Activated naive CD8-positive, alpha-beta T cell treated with anti-CD3 and anti-CD28 coated beads, Interleukin-2, amount 50 U/mL, for 24 hours (primary cell): Measurements from ENCODE around the gene FGD1.

ENCODE experiments used
- ATAC-seq: fragments of 150-1000 bp; cut with Tn5 transposase; one replicate; pipeline ENCODE4 v1.10.0; 2021
- DNase-seq: peaks from one replicate; pipeline ENCODE4 v3.0.0; 2021
- H3K27ac Mint-ChIP-seq: one replicate; pipeline ENCODE4 v1.8.0; 2021; ENCODE audit warnings: mild to moderate bottlenecking, mixed read lengths
- H3K27me3 Mint-ChIP-seq: one replicate; pipeline ENCODE4 v1.8.0; 2021; ENCODE audit warnings: mixed read lengths
- H3K36me3 Mint-ChIP-seq: one replicate; pipeline ENCODE4 v1.8.0; 2021; ENCODE audit warnings: low read depth, mixed read lengths
- H3K4me1 Mint-ChIP-seq: one replicate; pipeline ENCODE4 v1.8.0; 2021; ENCODE audit warnings: mixed read lengths
- H3K4me3 Mint-ChIP-seq: one replicate; pipeline ENCODE4 v1.8.0; 2021; ENCODE audit warnings: mild to moderate bottlenecking, moderate library complexity, mixed read lengths
- H3K9me3 Mint-ChIP-seq: one replicate; pipeline ENCODE4 v1.8.0; 2021; ENCODE audit warnings: mixed read lengths

Gene FGD1

DNA sequence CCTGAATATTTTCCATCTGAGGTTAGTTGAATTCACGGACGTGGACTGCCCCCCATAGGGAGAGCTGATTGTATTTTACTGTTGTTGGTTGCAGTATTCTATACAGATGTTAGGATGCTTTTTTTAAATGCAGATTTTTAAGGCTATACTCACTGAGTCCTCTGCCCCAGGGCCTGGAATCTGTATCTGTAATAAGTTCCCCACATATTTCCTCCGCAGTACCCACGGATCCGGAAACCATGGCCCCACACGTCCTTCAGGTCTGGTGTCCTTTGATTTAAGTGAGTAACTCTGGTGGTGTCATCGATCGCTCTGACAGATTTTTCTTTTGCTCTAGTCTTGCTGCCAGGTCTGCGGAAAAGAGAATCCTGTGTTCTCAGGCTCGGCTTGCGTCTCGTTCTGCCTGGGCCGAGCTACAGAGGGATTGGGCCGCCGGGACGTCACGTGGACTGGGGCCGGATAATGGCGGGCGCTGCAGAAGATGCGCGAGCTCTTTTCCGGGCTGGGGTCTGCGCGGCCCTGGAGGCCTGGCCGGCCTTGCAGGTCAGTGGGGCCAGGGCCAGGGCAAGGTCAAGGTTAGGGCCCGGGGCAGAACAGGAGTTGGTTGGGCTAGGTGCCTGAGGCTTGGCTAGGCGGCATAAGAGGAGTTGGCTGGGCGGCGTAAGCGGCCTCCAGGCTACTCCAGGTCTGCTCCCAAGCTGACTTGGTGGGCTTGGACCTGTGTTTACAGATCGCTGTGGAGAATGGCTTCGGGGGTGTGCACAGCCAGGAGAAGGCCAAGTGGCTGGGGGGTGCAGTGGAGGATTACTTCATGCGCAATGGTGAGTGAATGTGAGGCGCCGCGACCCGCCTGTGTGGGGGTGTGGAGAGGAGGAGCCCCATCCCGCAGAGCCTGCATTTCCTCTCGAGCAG lies 55.8 kb downstream of the FGD1 start, which contains the start of gene TSR2:
TSR2 (plus strand) TSS at position 445 of the 912 bp plus-strand sequence; CDS start at position 463, 18 bp downstream.
- H3K27me3 Mint-ChIP-seq: no peaks in the 10 kb centered on the region
- H3K4me3 Mint-ChIP-seq: peak within 1 kb of the TSS; percentile 90
- H3K9me3 Mint-ChIP-seq: no peaks in the 10 kb centered on the region
- H3K4me1 Mint-ChIP-seq: peaks cover 23% of the 10 kb centered on the region
- peak within 1 kb of the TSS; percentile 80 for H3K27ac Mint-ChIP-seq
- ATAC-seq (peak; percentile 94), DNase-seq (peak; percentile 72)
- H3K36me3 Mint-ChIP-seq: peaks cover 17% of the 10 kb centered on the region

DNA sequence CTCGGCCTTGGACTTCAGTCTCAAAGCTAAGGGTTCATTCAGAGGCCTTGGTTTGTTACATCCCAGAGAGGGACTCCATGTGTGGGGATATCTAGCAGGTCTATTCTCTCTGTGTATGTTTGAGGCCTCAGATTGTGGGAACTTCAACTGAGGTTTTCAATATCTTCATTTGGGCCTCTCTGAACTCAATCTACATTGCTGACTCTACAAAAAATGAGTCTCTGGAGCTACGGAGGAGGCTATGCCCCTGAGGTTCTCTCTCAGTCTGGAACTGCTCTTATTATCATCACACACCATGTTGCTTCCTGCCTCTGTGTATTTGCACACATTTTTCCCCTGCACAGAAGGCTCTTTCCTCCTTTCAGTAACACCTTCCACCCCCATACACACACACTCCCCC lies 60.9 kb downstream of the FGD1 start:
- ATAC-seq (no peak), DNase-seq (no peak)
- no peaks in the 10 kb centered on the region for H3K9me3 Mint-ChIP-seq
- H3K27ac Mint-ChIP-seq: no peak overlapping the region
- peaks cover 4% of the 10 kb centered on the region for H3K4me1 Mint-ChIP-seq
- no peak overlapping the region for H3K4me3 Mint-ChIP-seq
- no peaks in the 10 kb centered on the region for H3K27me3 Mint-ChIP-seq
- no peaks in the 10 kb centered on the region for H3K36me3 Mint-ChIP-seq

- no peaks in the 10 kb centered on the region for H3K9me3 Mint-ChIP-seq
- no peak overlapping the region for H3K4me3 Mint-ChIP-seq
- no peaks in the 10 kb centered on the region for H3K36me3 Mint-ChIP-seq
- peaks cover 2% of the 10 kb centered on the region for H3K27me3 Mint-ChIP-seq
- H3K27ac Mint-ChIP-seq: no peak overlapping the region
- ATAC-seq: no peak
- DNase-seq: no peak
- H3K4me1 Mint-ChIP-seq: no peaks in the 10 kb centered on the region
Observed at GRCh38 chrX:54430519-54430918, 65.5 kb downstream of the FGD1 start.

- Mint-ChIP-seq H3K4me3 (no peak overlapping the region), H3K4me1 (no peaks in the 10 kb centered on the region), H3K9me3 (no peaks in the 10 kb centered on the region), H3K27ac (no peak overlapping the region), H3K27me3 (peaks cover 2% of the 10 kb centered on the region), H3K36me3 (no peaks in the 10 kb centered on the region)
- ATAC-seq (no peak), DNase-seq (no peak)
Observed at GRCh38 chrX:54427837-54428424, 68.1 kb downstream of the FGD1 start.

DNA sequence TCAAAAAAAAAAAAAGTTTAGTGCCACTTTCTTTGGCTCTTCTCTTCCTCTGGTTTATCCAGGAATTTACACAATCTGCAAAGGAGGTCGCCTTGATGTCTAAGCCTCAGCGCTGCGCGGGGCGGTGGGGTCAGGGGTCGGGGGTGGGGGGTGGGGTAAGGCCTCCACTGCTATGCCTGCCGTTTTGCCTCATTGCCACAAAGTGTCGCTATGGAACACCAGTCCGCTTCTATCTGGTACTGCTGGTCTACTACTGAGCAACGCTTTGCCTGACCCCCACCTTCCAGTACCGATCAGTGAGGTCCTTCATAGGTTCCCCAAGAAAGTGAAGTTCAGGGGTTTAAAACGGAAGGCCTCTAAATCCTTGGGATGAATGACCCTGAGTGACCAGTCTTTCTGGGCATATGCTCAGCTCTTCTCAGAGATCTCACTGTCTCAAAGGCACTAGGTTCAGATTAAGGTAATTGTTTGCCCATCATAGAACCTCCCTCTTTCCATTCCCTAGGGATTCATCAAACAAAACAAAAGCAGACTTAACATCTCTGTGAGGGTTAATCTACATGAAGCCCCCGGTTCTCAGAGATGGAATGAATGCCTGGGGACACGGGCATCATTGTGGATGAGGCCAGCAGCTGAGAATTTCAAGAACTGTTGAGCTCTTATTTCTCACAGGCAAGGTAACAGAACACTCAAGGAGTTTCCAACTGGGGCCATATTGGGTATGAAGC lies 72.7 kb downstream of the FGD1 start:
- H3K4me1 Mint-ChIP-seq: no peaks in the 10 kb centered on the region
- DNase-seq (no peak), ATAC-seq (no peak)
- H3K36me3 Mint-ChIP-seq: no peaks in the 10 kb centered on the region
- H3K9me3 Mint-ChIP-seq: no peaks in the 10 kb centered on the region
- no peak overlapping the region for H3K27ac Mint-ChIP-seq
- peaks cover 12% of the 10 kb centered on the region for H3K27me3 Mint-ChIP-seq
- H3K4me3 Mint-ChIP-seq: no peak overlapping the region

- DNase-seq (no peak), ATAC-seq (no peak)
- Mint-ChIP-seq H3K27ac (no peak overlapping the region), H3K36me3 (no peaks in the 10 kb centered on the region), H3K4me1 (no peaks in the 10 kb centered on the region), H3K9me3 (no peaks in the 10 kb centered on the region), H3K4me3 (no peak overlapping the region), H3K27me3 (peaks cover 13% of the 10 kb centered on the region)
Observed at GRCh38 chrX:54422168-54422567, 73.9 kb downstream of the FGD1 start.

- H3K27ac Mint-ChIP-seq: no peak overlapping the region
- H3K4me1 Mint-ChIP-seq: peaks cover 9% of the 10 kb centered on the region
- H3K36me3 Mint-ChIP-seq: no peaks in the 10 kb centered on the region
- H3K4me3 Mint-ChIP-seq: no peak overlapping the region
- no peak for ATAC-seq
- H3K27me3 Mint-ChIP-seq: peaks cover 24% of the 10 kb centered on the region
- no peaks in the 10 kb centered on the region for H3K9me3 Mint-ChIP-seq
- DNase-seq: no peak
Observed at GRCh38 chrX:54419559-54420302, 76.3 kb downstream of the FGD1 start.

- Mint-ChIP-seq H3K4me3 (no peak overlapping the region), H3K36me3 (no peaks in the 10 kb centered on the region), H3K9me3 (no peaks in the 10 kb centered on the region), H3K27me3 (peaks cover 26% of the 10 kb centered on the region), H3K27ac (no peak overlapping the region), H3K4me1 (peaks cover 12% of the 10 kb centered on the region)
- DNase-seq (no peak), ATAC-seq (no peak)
Observed at GRCh38 chrX:54416965-54417364, 79.1 kb downstream of the FGD1 start.

DNA sequence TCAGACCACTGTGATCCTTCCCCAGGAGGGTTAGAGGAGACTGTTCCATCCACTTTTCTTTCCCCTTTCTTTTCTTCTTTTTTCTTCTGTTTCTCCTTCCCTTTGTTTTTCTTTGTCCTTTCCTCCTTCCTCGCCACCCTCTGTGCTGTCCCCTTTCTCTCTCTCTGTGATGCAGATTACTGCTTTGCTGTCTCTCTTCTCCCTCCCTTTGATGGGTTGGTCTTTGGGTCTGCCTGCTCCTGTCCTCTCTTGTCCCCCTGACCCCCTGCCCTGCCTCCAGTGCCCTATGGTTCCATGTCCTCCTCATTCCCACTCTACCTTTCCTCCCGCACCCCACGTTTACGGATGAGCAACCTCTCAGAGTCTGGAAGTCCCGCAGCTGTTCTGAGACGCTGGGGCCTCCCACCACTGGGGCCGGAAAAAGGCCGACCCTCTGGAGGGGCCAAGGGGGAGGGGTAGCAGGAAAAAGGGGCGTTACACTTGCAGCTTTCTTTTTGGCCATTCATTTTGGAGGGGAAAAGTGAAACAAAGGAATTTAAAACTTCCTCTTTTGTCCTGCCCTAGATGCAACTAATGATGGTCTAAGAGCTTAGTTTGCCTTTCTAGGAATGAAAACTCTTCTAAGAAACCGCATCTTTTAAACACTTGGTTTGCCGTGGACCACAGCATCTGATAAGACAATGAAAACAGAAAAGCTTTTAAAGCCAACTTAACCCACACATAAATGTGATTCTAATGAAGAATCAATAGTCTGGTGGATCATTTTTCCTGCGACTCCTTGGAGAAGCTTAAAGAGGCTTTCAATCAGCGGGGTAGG lies 80.3 kb downstream of the FGD1 start:
- Mint-ChIP-seq H3K36me3 (no peaks in the 10 kb centered on the region), H3K27ac (no peak overlapping the region), H3K4me3 (no peak overlapping the region), H3K9me3 (no peaks in the 10 kb centered on the region), H3K4me1 (peaks cover 15% of the 10 kb centered on the region), H3K27me3 (peaks cover 26% of the 10 kb centered on the region)
- ATAC-seq (no peak), DNase-seq (no peak)

DNA sequence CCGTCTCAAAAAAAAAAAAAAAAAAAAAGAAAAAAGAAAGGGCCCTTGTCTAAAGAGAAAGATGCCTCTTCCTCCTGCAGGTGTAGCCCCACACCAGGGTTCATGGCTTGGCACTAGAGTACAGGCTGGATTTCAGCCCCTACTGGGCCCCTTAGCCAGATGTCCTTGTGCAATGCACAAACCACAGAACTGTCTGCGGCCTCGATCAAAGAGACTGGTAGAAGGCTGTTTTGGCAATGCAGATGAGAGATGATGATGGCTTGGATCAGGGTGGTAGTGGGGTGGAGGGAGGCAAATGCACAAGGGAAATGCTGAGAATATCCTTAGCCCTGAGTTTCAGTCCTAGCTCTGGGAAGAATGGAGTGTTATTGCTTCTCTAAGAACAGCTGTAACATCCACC lies 82.3 kb downstream of the FGD1 start:
- no peak overlapping the region for H3K4me3 Mint-ChIP-seq
- ATAC-seq (no peak), DNase-seq (no peak)
- no peaks in the 10 kb centered on the region for H3K36me3 Mint-ChIP-seq
- H3K27me3 Mint-ChIP-seq: peaks cover 24% of the 10 kb centered on the region
- no peaks in the 10 kb centered on the region for H3K9me3 Mint-ChIP-seq
- H3K4me1 Mint-ChIP-seq: peaks cover 24% of the 10 kb centered on the region
- no peak overlapping the region for H3K27ac Mint-ChIP-seq

- no peak overlapping the region for H3K27ac Mint-ChIP-seq
- DNase-seq: no peak
- no peak overlapping the region for H3K4me3 Mint-ChIP-seq
Observed at GRCh38 chrX:54411732-54412131, 84.3 kb downstream of the FGD1 start.

DNA sequence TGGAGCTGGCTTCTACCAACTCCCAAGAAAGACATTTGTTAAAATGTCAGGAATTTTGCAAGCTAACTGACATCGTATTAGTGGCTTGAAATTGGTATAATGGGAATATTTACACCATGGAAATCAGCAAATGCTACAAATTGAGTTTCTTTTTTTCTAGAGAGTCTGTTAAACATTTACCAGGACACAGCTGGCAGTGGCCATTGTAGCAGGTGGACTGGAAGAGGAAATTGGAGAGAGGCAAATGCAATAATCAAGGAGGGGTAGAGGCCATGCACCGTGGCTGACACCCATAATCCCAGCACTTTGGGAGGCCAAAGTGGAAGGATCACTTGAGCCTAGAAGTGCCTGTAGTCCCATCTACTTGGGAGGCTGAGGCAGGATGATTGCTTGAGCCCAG lies 88.8 kb downstream of the FGD1 start:
- Mint-ChIP-seq H3K4me1 (peaks cover 18% of the 10 kb centered on the region), H3K27ac (no peak overlapping the region), H3K36me3 (no peaks in the 10 kb centered on the region), H3K9me3 (no peaks in the 10 kb centered on the region), H3K4me3 (no peak overlapping the region), H3K27me3 (peaks cover 13% of the 10 kb centered on the region)
- no peak for ATAC-seq
- DNase-seq: no peak

More at GRCh38 chrX:54411732-54412131, 84.3 kb downstream of the FGD1 start:
- Mint-ChIP-seq H3K4me1 (peaks cover 30% of the 10 kb centered on the region), H3K9me3 (no peaks in the 10 kb centered on the region), H3K27me3 (peaks cover 17% of the 10 kb centered on the region), H3K36me3 (no peaks in the 10 kb centered on the region)
- no peak for ATAC-seq

DNA sequence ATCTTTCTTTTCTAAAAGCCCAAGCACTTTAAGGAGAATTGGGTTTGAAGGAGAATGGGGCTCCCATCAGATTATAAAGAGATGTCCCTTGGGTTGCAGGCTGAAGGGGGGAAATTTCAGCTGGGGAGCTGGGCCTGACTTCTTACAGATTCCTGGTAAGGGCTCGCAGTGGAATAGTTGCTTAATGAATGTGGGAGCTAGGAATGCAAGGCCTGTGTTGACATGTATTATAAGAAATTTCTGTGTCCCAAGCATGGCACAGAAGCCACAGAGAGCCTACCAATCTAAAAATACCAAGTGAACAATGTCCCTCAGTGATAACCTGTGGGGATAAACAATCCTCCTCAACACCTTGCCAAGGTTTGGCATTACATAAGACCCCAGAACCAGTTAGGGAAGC lies 98.9 kb downstream of the FGD1 start:
- Mint-ChIP-seq H3K27ac (no peak overlapping the region), H3K27me3 (no peaks in the 10 kb centered on the region), H3K36me3 (no peaks in the 10 kb centered on the region), H3K4me3 (no peak overlapping the region), H3K4me1 (no peaks in the 10 kb centered on the region), H3K9me3 (no peaks in the 10 kb centered on the region)
- ATAC-seq (no peak), DNase-seq (no peak)
